CD4-positive, alpha-beta T cell (primary cell): ENCODE data around the gene CYFIP1. TPM values are rescaled to one million over a fixed set of nuclear protein-coding genes. Genes with fewer than 3 reads are reported as not detected.

ENCODE experiments used
- ATAC-seq: fragments of 200-7000 bp; cut with Tn5 transposase; one replicate; pipeline ENCODE4 v1.10.0; 2022; ENCODE audit warnings: mild to moderate bottlenecking; ENCODE audit not compliant: poor library complexity
- CTCF ChIA-PET: fragments of 350-600 bp; sonication (Branson Sonifier 250); formaldehyde crosslinking; loops from one replicate; lab custom pipeline; 2021; ENCODE audit warnings: antibody characterized with exemption, inconsistent platforms; lab: Charles Lee
- POLR2A ChIA-PET: fragments of 350-600 bp; sonication (Branson Sonifier 250); formaldehyde crosslinking; loops from one replicate; lab custom pipeline; 2021; ENCODE audit warnings: antibody characterized with exemption, inconsistent platforms; lab: Charles Lee
- DNase-seq, 14 experiments: peaks; one replicate each; pipeline ENCODE4 v3.0.0-alpha.2; 2013 to 2020; ENCODE audit warnings: mixed read lengths in 2 of 14
- H3K27ac ChIP-seq, 2 donors: one replicate each; pipeline versions ENCODE4 v1.5.1 to v1.7.0; 2013; ENCODE audit warnings: low read length in 2 of 2, low read depth in 1 of 2, mild to moderate bottlenecking in 1 of 2
- H3K27me3 ChIP-seq, 2 experiments: 1 replicate in 1 of 2; 2 replicates in 1 of 2; pipeline versions ENCODE4 v1.6.1 to v1.7.0; 2013; ENCODE audit warnings: low read length in 2 of 2, control low read depth in 1 of 2, mild to moderate bottlenecking in 1 of 2, moderate library complexity in 1 of 2; ENCODE audit not compliant: insufficient read depth in 2 of 2, control insufficient read depth in 1 of 2
- H3K36me3 ChIP-seq: one replicate; pipeline ENCODE4 v1.6.1; 2013; ENCODE audit warnings: low read length, control low read depth; ENCODE audit not compliant: insufficient read depth
- H3K4me1 ChIP-seq: one replicate; pipeline ENCODE4 v1.6.1; 2013; ENCODE audit warnings: low read length, control low read depth; ENCODE audit not compliant: insufficient read depth
- H3K4me3 ChIP-seq: one replicate; pipeline ENCODE4 v1.5.1; 2013; ENCODE audit warnings: mild to moderate bottlenecking, low read length, moderate library complexity
- H3K9me3 ChIP-seq, 2 experiments: 1 replicate in 1 of 2; 2 replicates in 1 of 2; pipeline versions ENCODE4 v1.6.1 to v1.7.0; 2013; ENCODE audit warnings: low read length in 2 of 2, mild to moderate bottlenecking in 2 of 2, control low read depth in 1 of 2, moderate library complexity in 1 of 2; ENCODE audit not compliant: control insufficient read depth in 1 of 2, insufficient read depth in 1 of 2
- H3K27ac Mint-ChIP-seq: one replicate; pipeline ENCODE4 v1.8.0; 2020; ENCODE audit warnings: mixed read lengths
- H3K27me3 Mint-ChIP-seq: one replicate; pipeline ENCODE4 v1.8.0; 2021; ENCODE audit warnings: mixed read lengths
- H3K36me3 Mint-ChIP-seq: one replicate; pipeline ENCODE4 v1.8.0; 2021; ENCODE audit warnings: low read depth, mixed read lengths
- H3K4me1 Mint-ChIP-seq: one replicate; pipeline ENCODE4 v1.8.0; 2021; ENCODE audit warnings: low read depth, mixed read lengths
- H3K4me3 Mint-ChIP-seq: one replicate; pipeline ENCODE4 v1.8.0; 2020; ENCODE audit warnings: mild to moderate bottlenecking, mixed read lengths
- H3K9me3 Mint-ChIP-seq: one replicate; pipeline ENCODE4 v1.8.0; 2020; ENCODE audit warnings: mixed read lengths
- intact Hi-C, 2 experiments: fragments of 100-400 bp; cut with DNase I in 1 of 2; cut with micrococcal nuclease in 1 of 2; formaldehyde crosslinking; loops; one replicate each; pipeline versions ENCODE4 v1.15.1 to v1.9.0; 2023 to 2025; cut with DNase I, micrococcal nuclease
- total RNA-seq, 174 experiments: library from RNA in 2 of 174; stranded (reverse) in 2 of 174; gene quantifications; one replicate each; pipeline ENCODE4 v1.2.3 and lab custom pipeline; 2021 to 2026
- TF ChIP-seq, protein P1 (sequence below): fragments of 200-600 bp; IDR thresholded peaks from one replicate; pipeline ENCODE4 v1.8.0; 2022; ENCODE audit warnings: antibody characterized with exemption, mild to moderate bottlenecking

The CYFIP1 gene
- total RNA-seq, 2 experiments from 2014 or later, result 3.2 to 4.4 TPM

DNA sequence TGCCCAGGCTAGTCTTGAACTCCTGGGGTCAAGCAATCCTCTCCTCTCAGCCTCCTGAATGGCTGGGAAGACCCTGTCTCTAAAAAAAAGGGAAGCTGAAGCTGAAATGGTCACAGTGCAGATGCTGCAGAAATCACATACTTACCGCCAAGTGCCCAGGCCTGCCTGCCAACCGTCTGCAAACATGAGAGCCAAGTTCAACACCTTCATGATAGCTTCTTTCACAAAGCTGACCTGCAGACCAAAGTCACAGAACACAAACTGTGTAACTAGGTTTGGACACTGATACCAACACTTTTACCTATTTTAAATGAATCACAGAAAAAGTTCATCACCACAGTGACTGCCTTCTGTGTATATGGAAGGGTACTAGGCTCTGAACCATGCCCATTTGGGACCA, 22.8 kb upstream of the CYFIP1 start:
- H3K4me3 Mint-ChIP-seq, result no peak overlapping the region
- H3K4me1 Mint-ChIP-seq, result no peaks in the 10 kb centered on the region

DNA sequence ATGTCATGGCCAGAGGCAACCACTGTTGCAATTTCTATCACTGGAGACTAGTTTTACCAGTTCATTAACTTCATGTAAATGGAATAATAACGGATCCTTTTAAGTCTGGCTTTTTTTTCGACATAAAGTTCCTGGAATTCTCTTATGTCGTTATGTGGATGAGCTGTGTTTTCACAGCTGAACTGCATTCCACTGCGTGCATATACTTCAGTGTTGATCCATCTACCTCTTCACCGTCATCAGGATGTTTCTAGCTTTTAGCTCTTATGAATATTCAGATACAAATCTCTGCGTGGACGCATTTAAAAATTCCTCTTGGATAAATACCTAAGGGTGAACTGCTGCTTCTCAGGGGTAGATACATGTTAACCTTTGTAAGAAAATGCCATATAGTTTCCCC, 15.6 kb upstream of the CYFIP1 start:
- no peak overlapping the region for H3K4me3 ChIP-seq
- ATAC-seq (no peak), DNase-seq (no peak)
- no peaks in the 10 kb centered on the region for H3K4me1 Mint-ChIP-seq
- no peaks in the 10 kb centered on the region for H3K27me3 ChIP-seq
- H3K27ac Mint-ChIP-seq, result no peak overlapping the region
- TF ChIP-seq, protein P1, sequence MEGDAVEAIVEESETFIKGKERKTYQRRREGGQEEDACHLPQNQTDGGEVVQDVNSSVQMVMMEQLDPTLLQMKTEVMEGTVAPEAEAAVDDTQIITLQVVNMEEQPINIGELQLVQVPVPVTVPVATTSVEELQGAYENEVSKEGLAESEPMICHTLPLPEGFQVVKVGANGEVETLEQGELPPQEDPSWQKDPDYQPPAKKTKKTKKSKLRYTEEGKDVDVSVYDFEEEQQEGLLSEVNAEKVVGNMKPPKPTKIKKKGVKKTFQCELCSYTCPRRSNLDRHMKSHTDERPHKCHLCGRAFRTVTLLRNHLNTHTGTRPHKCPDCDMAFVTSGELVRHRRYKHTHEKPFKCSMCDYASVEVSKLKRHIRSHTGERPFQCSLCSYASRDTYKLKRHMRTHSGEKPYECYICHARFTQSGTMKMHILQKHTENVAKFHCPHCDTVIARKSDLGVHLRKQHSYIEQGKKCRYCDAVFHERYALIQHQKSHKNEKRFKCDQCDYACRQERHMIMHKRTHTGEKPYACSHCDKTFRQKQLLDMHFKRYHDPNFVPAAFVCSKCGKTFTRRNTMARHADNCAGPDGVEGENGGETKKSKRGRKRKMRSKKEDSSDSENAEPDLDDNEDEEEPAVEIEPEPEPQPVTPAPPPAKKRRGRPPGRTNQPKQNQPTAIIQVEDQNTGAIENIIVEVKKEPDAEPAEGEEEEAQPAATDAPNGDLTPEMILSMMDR, result no peak
- ChIA-PET CTCF (no interaction called here), POLR2A (no interaction called here)
- H3K9me3 Mint-ChIP-seq, result no peaks in the 10 kb centered on the region
- no peak overlapping the region for H3K27ac ChIP-seq
- H3K9me3 ChIP-seq, result no peaks in the 10 kb centered on the region
- peaks cover 61% of the 10 kb centered on the region for H3K36me3 Mint-ChIP-seq
- H3K4me3 Mint-ChIP-seq, result no peak overlapping the region
- no peaks in the 10 kb centered on the region for H3K4me1 ChIP-seq
- peaks cover 26% of the 10 kb centered on the region for H3K36me3 ChIP-seq
- intact Hi-C loops, result no loop called here
- no peaks in the 10 kb centered on the region for H3K27me3 Mint-ChIP-seq

More for the DNA sequence above, 22.8 kb upstream of the CYFIP1 start:
- Histone ChIP-seq H3K36me3 (peaks cover 60% of the 10 kb centered on the region), H3K4me1 (no peaks in the 10 kb centered on the region), H3K4me3 (no peak overlapping the region), H3K27me3 (no peaks in the 10 kb centered on the region), H3K27ac (no peak overlapping the region), H3K9me3 (no peaks in the 10 kb centered on the region)
- ChIA-PET POLR2A (no interaction called here), CTCF (no interaction called here)
- Mint-ChIP-seq H3K36me3 (peaks cover 85% of the 10 kb centered on the region), H3K27ac (no peak overlapping the region), H3K9me3 (no peaks in the 10 kb centered on the region), H3K27me3 (no peaks in the 10 kb centered on the region)
- intact Hi-C loops, result no loop called here
- TF ChIP-seq, protein P1, result no peak
- no peak for DNase-seq
- ATAC-seq, result no peak

DNA sequence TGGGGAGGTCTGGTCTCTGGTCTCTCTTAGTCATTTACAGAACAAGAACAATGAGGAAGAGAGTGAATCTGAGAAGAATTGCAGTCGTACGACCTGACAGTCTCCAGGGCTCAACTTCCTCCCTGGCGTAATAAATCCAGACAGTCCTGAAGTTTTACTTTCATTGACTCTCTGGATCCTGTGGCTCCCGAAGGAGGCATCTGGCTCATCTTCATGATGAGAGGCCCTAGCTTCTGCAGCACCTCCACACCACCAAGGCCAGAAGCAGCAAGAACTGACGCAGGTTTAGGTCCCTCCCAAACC, 11.8 kb upstream of the CYFIP1 start:
- ChIA-PET CTCF (no interaction called here), POLR2A (no interaction called here)
- H3K9me3 ChIP-seq, result no peaks in the 10 kb centered on the region
- H3K36me3 ChIP-seq, result peaks cover 13% of the 10 kb centered on the region
- no peak overlapping the region for H3K4me3 Mint-ChIP-seq
- no peaks in the 10 kb centered on the region for H3K9me3 Mint-ChIP-seq
- TF ChIP-seq, protein P1, result no peak
- no peak overlapping the region for H3K4me3 ChIP-seq
- H3K4me1 Mint-ChIP-seq, result no peaks in the 10 kb centered on the region
- intact Hi-C loops, result no loop called here
- DNase-seq (no peak), ATAC-seq (no peak)
- no peaks in the 10 kb centered on the region for H3K27me3 Mint-ChIP-seq
- H3K27me3 ChIP-seq, result no peaks in the 10 kb centered on the region
- no peak overlapping the region for H3K27ac Mint-ChIP-seq
- H3K27ac ChIP-seq, result no peak overlapping the region
- peaks cover 35% of the 10 kb centered on the region for H3K36me3 Mint-ChIP-seq
- no peaks in the 10 kb centered on the region for H3K4me1 ChIP-seq
